ENCODE results near the gene GANC. TPM values are rescaled to one million over a fixed set of nuclear protein-coding genes. Genes with fewer than 3 reads are reported as not detected.

The GANC gene
- total RNA-seq, 1 experiment from 2014 or later: 12.6 TPM

- Mint-ChIP-seq H3K4me1 (ENCODE audit: low read depth, unreplicated experiment) (peaks cover 13% of the 10 kb centered on the region), H3K4me3 (ENCODE audit: unreplicated experiment) (no peak overlapping the region), H3K36me3 (ENCODE audit: insufficient read depth, unreplicated experiment) (peaks cover 16% of the 10 kb centered on the region), H3K27ac (ENCODE audit: unreplicated experiment) (no peak overlapping the region), H3K27me3 (ENCODE audit: insufficient read depth, unreplicated experiment) (no peaks in the 10 kb centered on the region), H3K9me3 (ENCODE audit: unreplicated experiment) (no peaks in the 10 kb centered on the region)
- ChIA-PET CTCF (no interaction called here), POLR2A (no interaction called here)
- intact Hi-C loops (cut with micrococcal nuclease; ENCODE audit: unreplicated experiment): loop anchor here (5.0 kb wide), 1 partner anchor 299 kb away; the partner anchor contains the start of gene EHD4
- H3K9me3 ChIP-seq: no peaks in the 10 kb centered on the region
- no peaks in the 10 kb centered on the region for H3K36me3 ChIP-seq (ENCODE audit: control insufficient read depth, insufficient read depth, low read length)
- H3K4me3 ChIP-seq (ENCODE audit: low read depth, low read length): no peak overlapping the region
- H3K27me3 ChIP-seq (replicated peaks; ENCODE audit: control insufficient read depth, insufficient read depth, low read length): no peaks in the 10 kb centered on the region
- DNase-seq: no peak
- TF ChIP-seq, protein P1, sequence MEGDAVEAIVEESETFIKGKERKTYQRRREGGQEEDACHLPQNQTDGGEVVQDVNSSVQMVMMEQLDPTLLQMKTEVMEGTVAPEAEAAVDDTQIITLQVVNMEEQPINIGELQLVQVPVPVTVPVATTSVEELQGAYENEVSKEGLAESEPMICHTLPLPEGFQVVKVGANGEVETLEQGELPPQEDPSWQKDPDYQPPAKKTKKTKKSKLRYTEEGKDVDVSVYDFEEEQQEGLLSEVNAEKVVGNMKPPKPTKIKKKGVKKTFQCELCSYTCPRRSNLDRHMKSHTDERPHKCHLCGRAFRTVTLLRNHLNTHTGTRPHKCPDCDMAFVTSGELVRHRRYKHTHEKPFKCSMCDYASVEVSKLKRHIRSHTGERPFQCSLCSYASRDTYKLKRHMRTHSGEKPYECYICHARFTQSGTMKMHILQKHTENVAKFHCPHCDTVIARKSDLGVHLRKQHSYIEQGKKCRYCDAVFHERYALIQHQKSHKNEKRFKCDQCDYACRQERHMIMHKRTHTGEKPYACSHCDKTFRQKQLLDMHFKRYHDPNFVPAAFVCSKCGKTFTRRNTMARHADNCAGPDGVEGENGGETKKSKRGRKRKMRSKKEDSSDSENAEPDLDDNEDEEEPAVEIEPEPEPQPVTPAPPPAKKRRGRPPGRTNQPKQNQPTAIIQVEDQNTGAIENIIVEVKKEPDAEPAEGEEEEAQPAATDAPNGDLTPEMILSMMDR (IDR thresholded peaks at IDR 0.05; ENCODE audit: insufficient read depth in 1 of 2, low read depth in 1 of 2, low read length in 1 of 2, severe bottlenecking in 1 of 2, unreplicated experiment in 1 of 2): no peak
- peaks cover 30% of the 10 kb centered on the region for H3K4me1 ChIP-seq
- no TSS peak for BruUV-seq (replicated peaks)
Measured at GRCh38 chr15:42270996-42271395, 2.0 kb upstream of the GANC start.

- TF ChIP-seq, protein P1 (IDR thresholded peaks at IDR 0.05; ENCODE audit: insufficient read depth in 1 of 2, low read depth in 1 of 2, low read length in 1 of 2, severe bottlenecking in 1 of 2, unreplicated experiment in 1 of 2): no peak
- Mint-ChIP-seq H3K27ac (ENCODE audit: unreplicated experiment) (peak overlapping the region; percentile 99), H3K27me3 (ENCODE audit: insufficient read depth, unreplicated experiment) (no peaks in the 10 kb centered on the region), H3K4me3 (ENCODE audit: unreplicated experiment) (peak overlapping the region; percentile 83), H3K4me1 (ENCODE audit: low read depth, unreplicated experiment) (peaks cover 9% of the 10 kb centered on the region), H3K9me3 (ENCODE audit: unreplicated experiment) (no peaks in the 10 kb centered on the region), H3K36me3 (ENCODE audit: insufficient read depth, unreplicated experiment) (peaks cover 6% of the 10 kb centered on the region)
- ChIA-PET CTCF (interaction anchor here (0.9 to 1.0 kb wide), 2 partner anchors 40 to 116 kb away, joined by 4 to 5 read pairs; no protein-coding TSS in a partner anchor), POLR2A (interaction anchor here (0.5 to 1.5 kb wide), 11 partner anchors 9 to 463 kb away, joined by 3 to 9 read pairs (median 4); partner anchors contain the start of genes SNAP23, VPS39 and ZNF106)
- intact Hi-C loops (cut with micrococcal nuclease; ENCODE audit: unreplicated experiment): loop anchor here (1.0 to 5.0 kb wide), 2 partner anchors 118 to 302 kb away; partner anchors contain the start of gene EHD4
- TSS peak; percentile 74 for BruUV-seq (replicated peaks)
- DNase-seq: peak; percentile 45 to 51
- Histone ChIP-seq H3K27me3 (replicated peaks; ENCODE audit: control insufficient read depth, insufficient read depth, low read length) (no peaks in the 10 kb centered on the region), H3K36me3 (ENCODE audit: control insufficient read depth, insufficient read depth, low read length) (no peaks in the 10 kb centered on the region), H3K9me3 (no peaks in the 10 kb centered on the region), H3K4me1 (peaks cover 24% of the 10 kb centered on the region), H3K4me3 (ENCODE audit: low read depth, low read length) (peak overlapping the region; percentile 61)
Measured at GRCh38 chr15:42273900-42274701, 1.1 kb downstream of the GANC start.

GRCh38 chr15:42274702-42274989 lies 1.6 kb downstream of the GANC start:
- TF ChIP-seq, protein P1 (IDR thresholded peaks at IDR 0.05; ENCODE audit: insufficient read depth in 1 of 2, low read depth in 1 of 2, low read length in 1 of 2, severe bottlenecking in 1 of 2, unreplicated experiment in 1 of 2): no peak
- H3K4me1 ChIP-seq: peaks cover 21% of the 10 kb centered on the region

More at GRCh38 chr15:42274702-42274989, 1.6 kb downstream of the GANC start:
- POLR2A ChIA-PET: no interaction called here
- BruUV-seq (replicated peaks): no TSS peak
- H3K4me3 Mint-ChIP-seq (ENCODE audit: unreplicated experiment): peak overlapping the region; percentile 83
- Histone ChIP-seq H3K4me3 (ENCODE audit: low read depth, low read length) (peak overlapping the region; percentile 61), H3K27me3 (replicated peaks; ENCODE audit: control insufficient read depth, insufficient read depth, low read length) (no peaks in the 10 kb centered on the region), H3K36me3 (ENCODE audit: control insufficient read depth, insufficient read depth, low read length) (no peaks in the 10 kb centered on the region), H3K9me3 (no peaks in the 10 kb centered on the region)
- no peak for DNase-seq
- no peaks in the 10 kb centered on the region for H3K27me3 Mint-ChIP-seq (ENCODE audit: insufficient read depth, unreplicated experiment)
- peak overlapping the region; percentile 99 for H3K27ac Mint-ChIP-seq (ENCODE audit: unreplicated experiment)
- H3K4me1 Mint-ChIP-seq (ENCODE audit: low read depth, unreplicated experiment): peaks cover 9% of the 10 kb centered on the region
- H3K36me3 Mint-ChIP-seq (ENCODE audit: insufficient read depth, unreplicated experiment): peaks cover 6% of the 10 kb centered on the region
- CTCF ChIA-PET: interaction anchor here (1.5 kb wide), 1 partner anchor 39 kb away, joined by 5 read pairs; no protein-coding TSS in a partner anchor
- intact Hi-C loops (cut with micrococcal nuclease; ENCODE audit: unreplicated experiment): loop anchor here (5.0 kb wide), 1 partner anchor 302 kb away; the partner anchor contains the start of gene EHD4
- no peaks in the 10 kb centered on the region for H3K9me3 Mint-ChIP-seq (ENCODE audit: unreplicated experiment)
